ENCODE measurements around the gene THAP6. TPM values are rescaled to one million over a fixed set of nuclear protein-coding genes. Genes with fewer than 3 reads are reported as not detected.

THAP6 gene
- total RNA-seq = 5.4 and 6.2 TPM in 2 replicates

DNA sequence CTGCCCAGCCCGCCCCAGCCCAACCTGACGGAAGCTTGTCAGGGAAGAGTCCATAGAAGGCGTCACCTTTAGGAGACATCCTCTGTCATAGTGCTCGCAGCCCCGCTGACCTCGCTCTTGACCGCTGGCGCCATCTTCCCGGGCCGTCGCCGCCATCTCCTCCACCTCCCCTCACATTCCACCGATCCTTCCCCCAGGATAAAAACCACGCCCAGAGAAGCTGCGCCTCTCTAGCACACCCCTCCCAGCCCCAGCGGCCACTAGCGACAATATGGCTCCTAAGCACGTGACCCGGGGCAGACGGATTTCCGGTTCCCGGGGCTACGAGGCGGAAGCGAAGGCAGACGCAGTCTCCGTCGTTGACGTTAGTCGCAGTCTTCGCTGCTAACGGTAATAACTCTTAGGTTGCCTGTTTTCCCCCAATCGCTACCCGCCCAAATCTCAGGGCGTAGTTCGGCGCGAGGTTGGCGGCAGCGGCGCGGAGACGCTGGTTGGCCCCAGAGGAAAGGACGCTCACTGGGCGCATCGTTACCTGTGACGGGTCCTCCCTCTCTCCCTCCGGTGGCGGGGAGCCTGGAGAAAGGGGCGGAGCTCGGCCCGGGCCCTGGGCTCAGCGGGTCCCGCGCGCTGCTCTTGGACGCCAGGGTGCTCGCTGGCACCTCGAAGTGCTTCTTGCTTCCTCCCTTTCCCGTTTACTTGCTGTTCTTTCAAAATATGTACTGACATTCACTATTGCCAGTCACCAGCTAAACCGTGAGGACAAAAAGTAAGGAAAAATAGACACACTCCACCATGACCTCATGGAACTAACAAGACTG, at the start of gene THAP6, which contains the start of gene RCHY1:
Gene THAP6 (plus strand): TSS at position 343 of the 818 bp plus-strand sequence. CDS start 980 bp downstream, outside the sequence.
Gene RCHY1 (minus strand): TSS at position 273 of the 818 bp plus-strand sequence. CDS start 117 bp downstream, at position 156.

DNA sequence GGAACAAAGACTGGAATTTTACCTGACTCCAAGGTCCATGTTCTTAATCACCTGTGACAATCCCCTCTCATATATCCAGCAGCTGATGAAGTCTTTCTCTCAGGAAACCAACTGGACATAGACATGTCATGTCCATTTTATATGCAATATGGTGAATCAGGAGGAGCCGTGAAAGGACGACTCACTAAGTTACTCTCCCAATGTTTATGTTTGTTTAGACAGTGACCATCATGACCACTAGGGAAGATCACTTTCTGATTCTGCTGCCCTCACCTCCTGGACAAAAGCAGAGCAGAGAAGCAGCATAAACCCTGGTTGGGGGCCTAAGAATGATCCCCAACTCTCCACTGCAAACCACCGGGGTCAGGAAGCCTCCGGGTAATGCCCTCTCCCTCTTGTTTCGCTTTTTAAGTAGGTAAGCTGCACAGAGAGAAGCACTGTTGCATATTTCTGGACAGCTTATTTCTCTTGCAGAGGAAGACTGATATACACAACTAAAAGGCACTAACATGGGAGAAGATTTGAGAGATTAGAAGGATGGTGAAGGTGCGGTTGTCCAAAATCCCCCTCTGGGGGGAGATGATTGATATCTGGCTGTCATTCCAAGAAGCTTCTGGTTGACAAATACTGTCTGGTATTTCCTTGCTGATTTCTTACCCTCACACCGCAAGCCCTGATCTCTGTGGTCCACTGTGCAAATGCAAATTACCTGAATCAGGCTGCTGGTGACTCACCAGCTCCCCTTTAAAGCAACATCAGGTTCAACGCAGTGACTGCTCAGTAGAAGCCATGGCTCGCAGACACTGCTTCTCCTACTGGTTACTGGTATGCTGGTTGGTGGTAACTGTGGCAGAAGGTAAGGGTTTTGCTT, 41.3 kb downstream of the THAP6 start, which contains the start of gene ODAPH:
Gene ODAPH (plus strand): TSS at position 773 of the 871 bp plus-strand sequence. CDS start 17 bp downstream, at position 790.

Other genes with a start within 250 kb of the THAP6 start
- 42.9 and 55.3 TPM in 2 replicates for gene RCHY1, start 70 bp upstream of the THAP6 start, total RNA-seq
- under 0.01 TPM in 1 of 2 replicates, not detected in the other for gene ODAPH, start 41.6 kb downstream of the THAP6 start, total RNA-seq
- gene CDKL2, start 116.1 kb downstream of the THAP6 start, total RNA-seq = 0.09 and 0.11 TPM in 2 replicates
- gene G3BP2, start 158.9 kb downstream of the THAP6 start, total RNA-seq = 195 and 210 TPM in 2 replicates
- gene USO1, start 210.1 kb downstream of the THAP6 start, total RNA-seq = 86.1 and 93.3 TPM in 2 replicates

Measured in dermis lymphatic vessel endothelial cell (primary cell).